Measurements from ENCODE around the gene STIM2.

The STIM2 gene

DNA sequence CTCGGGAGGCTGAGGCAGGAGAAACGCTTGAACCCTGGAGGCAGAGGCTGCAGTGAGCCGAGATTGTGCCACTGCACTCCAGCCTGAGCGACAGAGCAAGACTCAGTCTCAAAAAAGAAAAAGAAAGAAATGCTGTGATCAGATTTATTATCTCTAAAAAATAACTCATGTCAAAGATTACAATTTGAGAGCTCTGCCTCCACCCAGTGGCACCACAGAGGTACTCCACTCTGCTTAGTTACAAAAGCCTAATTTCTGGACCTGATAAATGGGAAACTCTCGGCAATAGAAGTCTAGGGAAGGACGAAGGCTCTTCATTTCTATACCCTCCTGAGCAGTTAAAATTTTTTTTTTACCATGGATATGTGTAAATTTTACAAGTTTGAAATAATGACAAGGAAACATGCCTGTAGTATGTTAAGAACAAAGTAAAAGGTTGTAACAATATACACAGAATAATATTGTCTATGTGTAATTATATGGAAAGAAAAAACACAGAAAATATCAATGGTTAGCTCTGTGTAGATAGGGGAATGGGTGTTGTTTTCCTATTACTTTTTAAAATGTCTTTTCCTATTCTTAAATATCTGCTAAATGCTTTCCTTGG, 149.8 kb downstream of the STIM2 start:
- Histone ChIP-seq H4K20me1 (ENCODE audit: insufficient read depth, low read length) (no peaks in the 10 kb centered on the region), H3K27ac (ENCODE audit: low read length) (no peak overlapping the region), H3K27me3 (ENCODE audit: insufficient read depth, low read length, poor library complexity) (no peaks in the 10 kb centered on the region), H3K79me2 (ENCODE audit: insufficient read depth, low read length) (no peaks in the 10 kb centered on the region), H2AFZ (ENCODE audit: low read depth, low read length) (no peak overlapping the region), H3K4me1 (ENCODE audit: insufficient read depth, low read length) (peaks cover 6% of the 10 kb centered on the region), H3K9ac (ENCODE audit: low read depth, low read length) (no peak overlapping the region), H3K4me2 (ENCODE audit: insufficient read depth, low read length) (no peak overlapping the region), H3K9me3 (ENCODE audit: insufficient read depth, low read length, severe bottlenecking) (no peaks in the 10 kb centered on the region), H3K36me3 (ENCODE audit: insufficient read depth, low read length) (peaks cover 11% of the 10 kb centered on the region), H3K4me3 (ENCODE audit: low read depth in 1 of 2, low read length in 2 of 2) (no peak overlapping the region)
- TF ChIP-seq, protein P1, sequence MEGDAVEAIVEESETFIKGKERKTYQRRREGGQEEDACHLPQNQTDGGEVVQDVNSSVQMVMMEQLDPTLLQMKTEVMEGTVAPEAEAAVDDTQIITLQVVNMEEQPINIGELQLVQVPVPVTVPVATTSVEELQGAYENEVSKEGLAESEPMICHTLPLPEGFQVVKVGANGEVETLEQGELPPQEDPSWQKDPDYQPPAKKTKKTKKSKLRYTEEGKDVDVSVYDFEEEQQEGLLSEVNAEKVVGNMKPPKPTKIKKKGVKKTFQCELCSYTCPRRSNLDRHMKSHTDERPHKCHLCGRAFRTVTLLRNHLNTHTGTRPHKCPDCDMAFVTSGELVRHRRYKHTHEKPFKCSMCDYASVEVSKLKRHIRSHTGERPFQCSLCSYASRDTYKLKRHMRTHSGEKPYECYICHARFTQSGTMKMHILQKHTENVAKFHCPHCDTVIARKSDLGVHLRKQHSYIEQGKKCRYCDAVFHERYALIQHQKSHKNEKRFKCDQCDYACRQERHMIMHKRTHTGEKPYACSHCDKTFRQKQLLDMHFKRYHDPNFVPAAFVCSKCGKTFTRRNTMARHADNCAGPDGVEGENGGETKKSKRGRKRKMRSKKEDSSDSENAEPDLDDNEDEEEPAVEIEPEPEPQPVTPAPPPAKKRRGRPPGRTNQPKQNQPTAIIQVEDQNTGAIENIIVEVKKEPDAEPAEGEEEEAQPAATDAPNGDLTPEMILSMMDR (IDR thresholded peaks at IDR 0.05; ENCODE audit: borderline replicate concordance, extremely low read depth, low read length, poor library complexity, severe bottlenecking), result peak; percentile 87
- TF ChIP-seq EZH2 (IDR thresholded peaks at IDR 0.05; ENCODE audit: borderline replicate concordance, low read depth, low read length, severe bottlenecking), result no peak
- peak; percentile 84 for ATAC-seq (ENCODE audit: insufficient read depth, low read depth)
- DNase-seq, result peak; percentile 61

DNA sequence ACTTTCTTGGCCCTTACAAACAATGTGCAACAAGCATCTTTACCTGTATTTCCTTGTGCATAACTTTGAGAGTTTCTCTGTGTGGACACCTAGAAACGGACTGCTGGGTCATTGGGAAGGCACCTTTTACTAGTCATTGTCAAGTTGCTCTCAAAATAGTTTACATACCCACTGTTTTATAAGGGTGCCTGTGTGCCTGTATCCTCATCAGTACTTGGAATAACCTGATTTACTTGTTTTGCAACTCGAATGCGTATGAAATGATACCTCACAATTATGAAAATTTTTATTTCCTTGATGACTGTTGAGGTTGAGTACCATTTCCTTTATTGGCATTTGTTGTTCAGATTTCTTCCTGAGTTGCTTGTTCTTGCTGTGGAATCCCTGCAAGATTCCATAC, 150.8 kb downstream of the STIM2 start:
- Histone ChIP-seq H3K36me3 (ENCODE audit: insufficient read depth, low read length) (peaks cover 13% of the 10 kb centered on the region), H4K20me1 (ENCODE audit: insufficient read depth, low read length) (no peaks in the 10 kb centered on the region), H3K27me3 (ENCODE audit: insufficient read depth, low read length, poor library complexity) (no peaks in the 10 kb centered on the region), H3K4me3 (ENCODE audit: low read depth in 1 of 2, low read length in 2 of 2) (no peak overlapping the region), H3K79me2 (ENCODE audit: insufficient read depth, low read length) (no peaks in the 10 kb centered on the region), H3K9me3 (ENCODE audit: insufficient read depth, low read length, severe bottlenecking) (no peaks in the 10 kb centered on the region), H3K9ac (ENCODE audit: low read depth, low read length) (no peak overlapping the region), H3K27ac (ENCODE audit: low read length) (no peak overlapping the region), H3K4me1 (ENCODE audit: insufficient read depth, low read length) (peaks cover 6% of the 10 kb centered on the region), H2AFZ (ENCODE audit: low read depth, low read length) (no peak overlapping the region), H3K4me2 (ENCODE audit: insufficient read depth, low read length) (no peak overlapping the region)
- no peak for ATAC-seq (ENCODE audit: insufficient read depth, low read depth)
- no peak for DNase-seq
- TF ChIP-seq, protein P1 (IDR thresholded peaks at IDR 0.05; ENCODE audit: borderline replicate concordance, extremely low read depth, low read length, poor library complexity, severe bottlenecking), result no peak
- TF ChIP-seq EZH2 (IDR thresholded peaks at IDR 0.05; ENCODE audit: borderline replicate concordance, low read depth, low read length, severe bottlenecking), result no peak

DNA sequence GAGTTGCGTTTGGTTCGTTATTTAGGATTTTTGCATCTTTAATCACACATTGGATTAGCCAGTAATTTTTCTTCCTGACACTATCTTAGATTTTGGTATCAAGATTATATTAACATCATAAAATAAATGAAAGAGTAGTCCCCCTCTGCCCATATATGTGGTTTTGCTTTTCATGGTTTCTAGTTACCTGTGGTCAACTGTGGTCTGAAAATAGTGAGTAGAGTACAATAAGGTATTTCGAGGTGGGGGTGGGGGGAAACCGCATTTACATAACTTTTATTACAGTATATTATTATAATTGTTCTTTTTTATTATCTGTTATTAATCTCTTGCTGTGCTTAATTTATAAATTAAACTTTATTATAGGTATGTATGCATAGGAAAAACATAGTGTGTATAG, 152.4 kb downstream of the STIM2 start:
- Histone ChIP-seq H4K20me1 (ENCODE audit: insufficient read depth, low read length) (no peaks in the 10 kb centered on the region; the same call in 1 of the 2 replicates), H3K4me2 (ENCODE audit: insufficient read depth, low read length) (no peak overlapping the region), H3K9ac (ENCODE audit: low read depth, low read length) (no peak overlapping the region), H3K4me3 (ENCODE audit: low read depth in 1 of 2, low read length in 2 of 2) (no peak overlapping the region), H3K27ac (ENCODE audit: low read length) (no peak overlapping the region), H3K4me1 (ENCODE audit: insufficient read depth, low read length) (peaks cover 6% of the 10 kb centered on the region), H2AFZ (ENCODE audit: low read depth, low read length) (no peak overlapping the region), H3K27me3 (ENCODE audit: insufficient read depth, low read length, poor library complexity) (no peaks in the 10 kb centered on the region), H3K79me2 (ENCODE audit: insufficient read depth, low read length) (no peaks in the 10 kb centered on the region), H3K36me3 (ENCODE audit: insufficient read depth, low read length) (peaks cover 26% of the 10 kb centered on the region), H3K9me3 (ENCODE audit: insufficient read depth, low read length, severe bottlenecking) (no peaks in the 10 kb centered on the region)
- no peak for DNase-seq
- TF ChIP-seq, protein P1 (IDR thresholded peaks at IDR 0.05; ENCODE audit: borderline replicate concordance, extremely low read depth, low read length, poor library complexity, severe bottlenecking), result no peak
- no peak for TF ChIP-seq EZH2 (IDR thresholded peaks at IDR 0.05; ENCODE audit: borderline replicate concordance, low read depth, low read length, severe bottlenecking)
- no peak for ATAC-seq (ENCODE audit: insufficient read depth, low read depth)

All from DND-41 (cell line).